GM10248 (cell line): ENCODE measurements around the gene KIF5B.
"Not testable (repeated sequence)": the region's sequence is repeated elsewhere in the genome, so short reads cannot be mapped to it uniquely, and the experiment has no call there.

ENCODE experiments used
- CTCF ChIA-PET: fragments of 300-600 bp; sonication (Branson Sonifier 250); formaldehyde crosslinking; extraction: SDS; loops from one replicate; lab custom pipeline; 2021; ENCODE audit warnings: antibody characterized with exemption; lab: Yijun Ruan, JAX
- POLR2A ChIA-PET: fragments of 350-650 bp; sonication (Branson Sonifier 250); formaldehyde crosslinking; extraction: SDS; loops from one replicate; lab custom pipeline; 2020; ENCODE audit warnings: antibody characterized with exemption; lab: Yijun Ruan, JAX
- DNase-seq: peaks from one replicate; pipeline ENCODE4 v3.0.0; 2012; ENCODE audit errors: extremely low spot score
- TF ChIP-seq, protein P1 (sequence below): IDR thresholded peaks from 2 replicates; pipeline ENCODE4 v1.5.1; 2012; ENCODE audit warnings: mild to moderate bottlenecking, low read depth; ENCODE audit errors: extremely low read depth, missing control alignments, control extremely low read depth

KIF5B gene

DNA sequence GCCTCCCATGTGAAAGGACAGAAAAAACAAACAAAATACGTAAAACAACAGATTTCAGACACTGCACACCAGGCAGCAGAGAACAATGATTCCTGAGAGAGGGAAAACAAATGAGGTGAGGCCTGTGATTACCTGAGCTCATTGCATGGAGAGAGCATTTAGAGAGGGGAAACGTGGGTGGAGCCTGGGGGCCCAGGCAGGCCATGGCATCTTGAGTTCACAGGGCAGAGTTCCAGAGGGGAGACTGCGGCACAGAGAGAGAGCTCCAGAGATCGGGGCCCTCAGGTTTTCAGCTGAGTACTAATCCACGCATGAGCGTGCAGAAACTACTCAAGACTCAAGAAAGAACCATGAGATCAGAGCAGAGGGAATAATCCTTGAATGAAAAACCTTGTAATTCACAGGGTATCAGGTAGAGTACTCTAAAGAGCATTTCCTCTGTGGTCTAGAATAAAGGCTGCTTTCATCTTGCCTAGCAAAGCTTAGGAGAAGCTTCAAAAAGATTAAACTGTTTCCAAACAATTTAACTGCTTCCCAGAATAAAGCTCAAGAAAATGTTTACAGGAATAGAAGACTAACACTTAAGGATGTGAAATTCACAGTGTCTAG is 81.0 kb downstream of the KIF5B start:
- POLR2A ChIA-PET: interaction anchor here (0.6 kb wide), 1 partner anchor 360 kb away, joined by 3 read pairs; no protein-coding TSS in a partner anchor

DNA sequence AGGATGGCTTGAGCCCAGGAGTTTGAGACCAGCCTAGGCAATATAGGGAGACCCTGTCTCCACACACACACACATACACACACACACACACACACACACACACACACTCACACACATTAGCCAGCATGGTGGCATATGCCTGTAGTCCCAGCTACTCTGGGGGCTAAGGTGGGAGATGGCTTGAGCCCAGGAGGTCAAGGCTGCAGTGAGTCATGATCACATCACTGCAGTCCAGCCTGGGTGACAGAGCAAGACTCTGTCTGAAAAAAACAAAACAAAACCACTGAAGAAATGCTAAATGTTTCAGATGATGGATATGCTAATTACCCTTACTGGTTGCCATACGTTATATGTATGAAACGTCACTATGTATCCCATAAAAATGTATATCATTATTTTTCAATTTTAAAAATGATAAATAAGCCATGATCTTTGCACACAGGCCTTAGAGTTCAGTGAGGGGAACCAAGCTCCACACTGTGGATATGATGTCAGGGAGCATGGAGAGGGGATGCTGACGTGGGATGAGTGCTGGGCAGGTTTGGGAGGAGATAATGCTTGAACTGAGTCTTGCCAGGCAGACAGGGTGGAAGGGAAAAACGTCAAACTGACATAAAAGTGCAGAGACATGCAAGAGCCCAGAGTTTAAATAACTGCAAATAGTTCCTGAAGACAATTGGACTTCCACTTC is 81.6 kb downstream of the KIF5B start:
- TF ChIP-seq, protein P1, sequence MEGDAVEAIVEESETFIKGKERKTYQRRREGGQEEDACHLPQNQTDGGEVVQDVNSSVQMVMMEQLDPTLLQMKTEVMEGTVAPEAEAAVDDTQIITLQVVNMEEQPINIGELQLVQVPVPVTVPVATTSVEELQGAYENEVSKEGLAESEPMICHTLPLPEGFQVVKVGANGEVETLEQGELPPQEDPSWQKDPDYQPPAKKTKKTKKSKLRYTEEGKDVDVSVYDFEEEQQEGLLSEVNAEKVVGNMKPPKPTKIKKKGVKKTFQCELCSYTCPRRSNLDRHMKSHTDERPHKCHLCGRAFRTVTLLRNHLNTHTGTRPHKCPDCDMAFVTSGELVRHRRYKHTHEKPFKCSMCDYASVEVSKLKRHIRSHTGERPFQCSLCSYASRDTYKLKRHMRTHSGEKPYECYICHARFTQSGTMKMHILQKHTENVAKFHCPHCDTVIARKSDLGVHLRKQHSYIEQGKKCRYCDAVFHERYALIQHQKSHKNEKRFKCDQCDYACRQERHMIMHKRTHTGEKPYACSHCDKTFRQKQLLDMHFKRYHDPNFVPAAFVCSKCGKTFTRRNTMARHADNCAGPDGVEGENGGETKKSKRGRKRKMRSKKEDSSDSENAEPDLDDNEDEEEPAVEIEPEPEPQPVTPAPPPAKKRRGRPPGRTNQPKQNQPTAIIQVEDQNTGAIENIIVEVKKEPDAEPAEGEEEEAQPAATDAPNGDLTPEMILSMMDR: no peak
- no peak for DNase-seq
- POLR2A ChIA-PET: interaction anchor here (0.6 kb wide), 1 partner anchor 361 kb away, joined by 3 read pairs; no protein-coding TSS in a partner anchor
- CTCF ChIA-PET: interaction anchor here (1.2 to 2.7 kb wide), 2 partner anchors 11 to 18 kb away, joined by 5 to 13 read pairs; no protein-coding TSS in a partner anchor

More for the DNA sequence above, 81.0 kb downstream of the KIF5B start:
- TF ChIP-seq, protein P1: no peak
- no peak for DNase-seq
- CTCF ChIA-PET: interaction anchor here (1.2 to 2.7 kb wide), 2 partner anchors 12 to 17 kb away, joined by 5 to 13 read pairs; no protein-coding TSS in a partner anchor

DNA sequence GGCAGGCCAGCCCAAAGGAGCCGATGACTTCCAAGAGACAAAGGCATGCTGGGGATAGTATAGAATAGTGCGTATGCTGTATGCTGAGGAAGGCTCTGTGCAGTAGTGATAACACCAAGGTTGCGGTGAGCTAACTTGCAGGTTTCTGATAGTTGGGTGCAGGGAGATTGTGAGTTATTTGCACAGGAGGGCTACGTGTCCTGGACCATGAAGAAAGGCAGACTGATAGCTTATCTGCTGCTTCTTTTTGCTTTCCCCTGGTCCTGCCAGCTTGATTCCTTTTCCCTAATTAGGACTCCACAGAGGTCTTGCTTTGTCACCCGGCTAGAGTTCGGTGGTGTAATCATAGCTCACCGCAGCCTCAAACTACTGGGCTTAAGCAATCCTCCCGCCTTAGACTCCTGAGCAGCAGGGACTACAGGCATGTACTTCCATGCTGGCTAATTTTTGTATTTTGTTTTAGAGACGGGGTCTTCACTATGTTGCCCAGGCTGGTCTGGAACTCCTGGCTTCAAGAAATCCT is 83.6 kb downstream of the KIF5B start:
- DNase-seq: no peak
- ChIA-PET CTCF (no interaction called here), POLR2A (no interaction called here)
- TF ChIP-seq, protein P1: no peak

DNA sequence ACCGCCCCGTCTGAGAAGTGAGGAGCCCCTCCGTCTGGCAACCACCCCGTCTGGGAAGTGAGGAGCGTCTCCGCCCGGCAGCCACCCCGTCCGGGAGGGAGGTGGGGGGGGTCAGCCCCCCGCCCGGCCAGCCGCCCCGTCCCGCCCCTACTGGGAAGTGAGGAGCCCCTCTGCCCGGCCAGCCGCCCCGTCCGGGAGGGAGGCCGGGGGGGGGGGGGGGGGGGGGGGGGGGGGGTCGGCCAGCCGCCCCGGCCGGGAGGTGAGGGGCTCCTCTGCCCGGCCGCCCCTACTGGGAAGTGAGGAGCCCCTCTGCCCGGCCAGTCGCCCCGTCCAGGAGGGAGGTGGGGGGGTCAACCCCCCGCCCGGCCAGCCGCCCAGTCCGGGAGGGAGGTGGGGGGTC is 86.4 kb downstream of the KIF5B start:
- DNase-seq, POLR2A ChIA-PET, CTCF ChIA-PET: not testable (repeated sequence)

DNA sequence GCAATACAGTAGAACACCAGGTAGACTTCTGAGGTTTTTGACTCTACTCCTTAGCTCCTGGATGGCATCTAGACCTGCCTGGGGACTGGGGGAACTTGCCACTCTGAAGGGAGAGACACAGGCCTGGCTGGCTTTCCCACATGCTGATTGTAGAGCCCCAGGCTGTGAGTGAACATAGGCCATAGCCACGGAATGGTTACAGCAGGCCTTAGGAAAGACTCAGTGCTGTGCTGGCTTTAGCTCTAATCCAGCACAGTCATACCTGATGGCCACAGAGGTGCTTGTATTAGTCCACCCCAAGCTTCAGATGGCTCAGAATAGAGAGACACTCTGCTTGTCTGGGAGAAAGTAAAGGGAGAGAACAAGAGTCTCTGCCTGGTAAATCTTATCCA is 92.6 kb downstream of the KIF5B start:
- TF ChIP-seq, protein P1: no peak
- CTCF ChIA-PET: interaction anchor here (3.5 kb wide), 1 partner anchor 12 kb away, joined by 13 read pairs; no protein-coding TSS in a partner anchor
- POLR2A ChIA-PET: no interaction called here
- no peak for DNase-seq

DNA sequence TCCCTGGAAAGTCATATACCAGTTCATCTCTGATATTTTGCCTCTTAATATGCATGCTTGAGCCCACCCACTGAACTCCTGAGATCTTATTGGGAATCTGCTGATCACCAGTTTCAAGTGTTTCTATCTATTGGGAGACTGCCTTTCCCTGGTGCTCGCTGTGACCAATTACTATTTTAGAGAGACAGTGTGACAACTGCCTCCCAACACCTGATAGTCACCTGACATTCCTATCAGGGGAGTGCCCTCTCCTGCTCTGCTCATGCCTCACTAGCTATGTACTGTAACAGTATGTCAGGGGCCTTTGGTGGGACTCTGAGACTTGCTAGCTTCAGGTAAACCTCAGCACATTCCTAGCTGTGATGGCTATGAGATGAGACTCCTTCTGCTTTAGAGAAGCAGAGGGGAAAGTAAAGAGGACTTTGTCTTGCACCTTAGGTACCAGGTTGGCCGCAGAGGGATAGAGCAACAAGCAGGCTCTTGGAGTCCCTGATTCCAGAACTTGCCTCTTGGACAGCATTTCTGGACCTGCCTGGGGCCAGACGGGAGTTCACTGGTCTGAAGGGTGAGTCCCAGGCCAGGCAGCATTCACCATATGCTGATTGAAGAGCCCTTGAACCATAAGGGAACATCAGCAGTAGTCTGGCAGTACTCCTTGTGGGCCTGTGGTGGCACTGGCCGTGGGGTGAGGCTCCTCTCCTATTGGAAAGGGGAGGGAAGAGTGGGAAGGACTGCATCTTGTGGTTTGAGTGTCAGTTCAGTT is 93.2 kb downstream of the KIF5B start:
- POLR2A ChIA-PET: no interaction called here

More for the DNA sequence above, 93.2 kb downstream of the KIF5B start:
- TF ChIP-seq, protein P1: no peak
- no peak for DNase-seq
- CTCF ChIA-PET: interaction anchor here (1.3 to 3.5 kb wide), 2 partner anchors 13 to 61 kb away, joined by 3 to 13 read pairs; no protein-coding TSS in a partner anchor
